Measurements from ENCODE around the gene RAP1GAP2.

Gene RAP1GAP2

GRCh38 chr17:2950846-2951245 lies 154.6 kb downstream of the RAP1GAP2 start:
- no peak for DNase-seq

DNA sequence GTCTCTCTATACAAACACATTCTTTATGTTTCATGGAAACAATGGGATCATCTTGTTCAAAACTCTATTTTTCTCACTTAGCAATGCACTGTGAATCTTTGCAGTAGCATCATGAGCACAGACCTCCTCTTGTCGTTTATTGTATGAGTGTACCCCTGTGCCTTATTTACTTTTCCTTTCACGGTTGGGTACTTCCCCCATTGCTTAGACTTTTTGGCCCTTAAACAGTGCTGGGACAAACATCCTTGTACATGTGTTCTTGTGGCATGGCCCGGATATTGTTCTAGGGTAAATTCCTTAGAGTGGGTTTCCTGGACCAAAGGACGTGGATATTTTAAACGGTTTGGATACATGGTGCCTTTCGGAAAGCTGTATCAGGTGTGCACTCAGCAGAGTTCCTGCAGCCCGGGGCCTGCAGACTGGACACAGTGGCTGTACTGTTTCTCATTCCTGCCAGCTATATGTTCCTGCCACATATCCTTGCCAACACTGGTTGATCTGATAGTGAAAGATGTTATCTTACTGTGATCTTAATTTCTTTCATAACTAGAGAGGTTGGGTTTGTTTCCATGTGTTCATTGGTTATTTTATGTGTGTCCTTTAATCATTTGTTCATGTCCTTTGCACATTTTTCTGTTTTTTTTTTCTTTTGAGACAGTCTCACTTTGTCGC lies 156.1 kb downstream of the RAP1GAP2 start:
- DNase-seq: no peak

DNA sequence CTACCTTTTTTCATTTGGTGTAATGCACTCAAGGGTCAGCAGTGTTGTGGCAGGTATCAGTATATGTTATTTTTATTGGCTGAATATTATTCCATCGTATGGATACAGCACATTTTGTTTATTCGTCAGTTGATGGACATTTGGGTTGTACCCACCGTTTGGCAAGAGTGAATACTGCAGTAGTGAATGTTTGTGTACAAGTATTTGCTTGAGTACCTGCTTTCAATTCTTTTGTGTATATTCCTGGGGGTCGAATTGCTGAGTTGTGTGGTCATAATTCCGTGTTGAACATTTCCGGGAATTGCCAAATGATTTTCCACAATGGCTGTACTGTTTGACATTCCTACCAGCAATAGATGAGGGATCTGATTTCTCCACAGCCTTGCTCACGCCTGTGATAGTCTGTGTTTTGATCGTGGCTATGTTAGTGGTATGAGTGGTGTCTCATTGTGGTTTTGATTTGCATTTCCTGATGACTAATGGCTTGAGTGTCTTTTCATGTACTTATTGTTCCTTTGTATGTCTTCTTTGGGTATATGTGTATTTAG lies 158.7 kb downstream of the RAP1GAP2 start:
- peak; percentile 93 for DNase-seq

DNA sequence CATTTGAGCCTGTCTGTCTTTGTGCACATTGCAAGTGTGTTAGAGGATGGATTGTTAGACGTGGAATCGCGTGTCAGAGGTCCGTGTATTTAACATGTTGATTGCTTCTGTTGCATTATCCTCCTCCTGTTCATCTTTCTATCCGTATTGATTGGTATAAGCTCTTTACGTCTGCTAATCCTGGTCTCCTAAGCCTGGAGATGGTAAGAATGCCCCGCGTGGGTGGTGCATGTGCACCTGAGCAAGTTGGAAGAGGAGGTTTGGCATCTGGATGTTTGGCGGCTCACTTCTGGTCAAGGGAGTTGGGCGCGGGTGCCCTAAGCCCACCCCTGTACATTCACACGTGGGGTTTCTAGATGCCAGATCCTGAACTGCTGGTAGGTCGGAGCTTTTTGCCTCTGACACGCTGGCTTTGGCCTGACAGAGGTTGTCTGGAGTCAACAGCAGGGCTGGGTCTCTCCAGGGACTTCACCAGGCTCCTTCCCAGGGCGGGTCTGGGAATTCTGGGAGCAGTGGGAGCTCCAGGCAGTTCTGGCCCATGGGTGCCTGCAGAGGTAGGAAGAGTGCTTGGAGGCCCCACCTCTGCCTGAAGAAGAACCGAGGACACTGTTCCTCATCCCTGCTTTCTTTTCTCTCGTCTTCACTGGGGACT lies 159.8 kb downstream of the RAP1GAP2 start:
- no peak for DNase-seq

DNA sequence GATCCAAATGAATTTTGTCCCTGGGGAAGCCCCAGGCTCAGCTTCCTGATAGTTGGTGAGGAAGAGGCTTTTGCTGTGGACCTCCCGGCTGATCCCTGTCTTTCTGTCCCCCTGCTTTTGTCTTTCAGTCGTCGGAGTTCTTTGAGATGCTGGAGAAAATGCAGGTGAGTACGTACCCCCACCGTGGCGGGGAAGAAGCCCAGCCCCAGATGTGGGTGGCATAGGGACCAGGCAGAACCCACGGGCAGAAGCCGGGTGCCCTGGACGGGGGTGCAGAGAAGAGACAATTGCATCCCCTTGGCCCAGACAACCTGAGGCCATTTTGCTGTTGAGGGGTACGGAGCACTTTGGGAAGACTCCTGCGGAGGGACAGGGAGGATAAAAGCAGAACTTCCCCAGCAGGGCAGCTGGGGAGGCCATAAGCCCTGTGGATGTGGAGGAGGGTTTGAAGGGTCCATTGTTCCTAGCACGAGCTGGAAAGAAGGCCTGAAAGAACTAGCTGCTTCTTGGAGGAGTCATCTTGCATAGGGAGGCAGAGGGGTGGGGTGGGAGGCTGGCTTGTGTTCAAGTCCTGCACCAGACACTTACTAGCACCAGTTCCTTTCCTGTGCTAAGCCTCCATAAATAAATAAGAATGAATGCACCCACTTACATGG lies 161.5 kb downstream of the RAP1GAP2 start:
- peak; percentile 56 for DNase-seq

DNA sequence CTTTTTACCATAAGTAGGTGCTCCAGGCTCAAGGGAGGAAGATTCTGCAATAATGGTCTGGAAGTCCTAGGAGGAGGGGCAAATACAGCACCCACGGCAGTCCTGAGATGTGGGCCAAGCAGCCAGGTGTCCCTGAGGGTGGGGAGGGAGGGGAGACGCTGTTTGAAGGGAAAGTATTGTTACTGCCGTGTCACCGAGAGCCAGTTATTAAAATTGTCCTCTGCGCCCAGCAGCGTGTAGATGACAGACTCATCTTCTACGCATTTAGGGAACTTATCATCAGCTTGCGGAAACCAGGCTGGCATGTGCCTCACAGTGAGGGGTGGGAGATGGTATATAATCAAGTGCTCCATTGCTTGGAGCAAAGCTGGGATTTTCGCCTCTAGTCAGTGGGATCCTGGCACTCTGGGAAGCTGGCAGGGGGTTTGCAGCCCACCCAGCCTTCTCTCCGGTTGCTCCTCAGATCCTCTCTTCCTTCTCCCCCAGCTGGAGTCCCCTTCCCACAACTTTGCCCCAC lies 162.5 kb downstream of the RAP1GAP2 start:
- DNase-seq: no peak

- no peak for DNase-seq
These were observed 163.3 kb downstream of the RAP1GAP2 start for GRCh38 chr17:2959371-2960130.

GRCh38 chr17:2961446-2961845 lies 165.2 kb downstream of the RAP1GAP2 start:
- DNase-seq: no peak

- DNase-seq: no peak
These were observed 166.0 kb downstream of the RAP1GAP2 start for GRCh38 chr17:2962236-2962635.

DNA sequence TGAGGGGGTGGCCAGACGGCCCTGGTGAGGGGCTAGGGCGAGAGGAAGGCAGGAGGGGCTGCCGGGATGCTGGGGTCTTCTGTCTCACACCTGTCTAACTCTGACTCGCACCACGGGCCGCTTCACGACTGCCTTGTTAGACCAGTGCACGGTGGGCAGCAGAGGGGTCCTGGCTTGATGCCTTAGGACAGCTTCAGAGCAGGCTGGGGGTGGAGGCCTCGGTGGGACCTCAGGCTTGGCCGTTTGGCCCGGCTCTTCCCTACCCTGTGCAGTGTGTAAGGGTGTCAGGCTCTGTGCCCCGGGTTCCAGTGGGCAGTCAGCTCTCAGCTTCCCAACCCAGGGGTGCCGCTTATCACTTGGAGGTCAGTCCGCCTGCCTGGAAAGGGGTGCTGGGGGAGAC lies 166.5 kb downstream of the RAP1GAP2 start:
- DNase-seq: no peak

- no peak for DNase-seq
These were observed 167.2 kb downstream of the RAP1GAP2 start for GRCh38 chr17:2963332-2964027.

DNA sequence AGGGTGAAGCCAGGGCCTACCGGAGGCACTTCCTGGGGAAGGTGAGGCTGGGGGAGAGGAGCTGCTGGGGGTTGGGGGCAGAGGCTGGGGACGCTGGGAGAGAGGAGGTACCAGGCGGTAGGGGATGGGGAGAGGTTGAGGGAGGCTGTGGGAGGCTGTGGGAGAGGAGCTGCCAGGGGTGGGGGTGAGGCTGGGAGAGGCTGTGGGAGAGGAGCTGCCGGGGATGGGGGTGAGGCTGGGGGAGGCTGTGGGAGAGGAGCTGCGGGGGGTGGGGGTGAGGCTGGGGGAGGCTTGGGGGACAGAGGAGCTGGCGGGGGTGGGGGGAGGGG lies 167.8 kb downstream of the RAP1GAP2 start:
- DNase-seq: no peak

DNA sequence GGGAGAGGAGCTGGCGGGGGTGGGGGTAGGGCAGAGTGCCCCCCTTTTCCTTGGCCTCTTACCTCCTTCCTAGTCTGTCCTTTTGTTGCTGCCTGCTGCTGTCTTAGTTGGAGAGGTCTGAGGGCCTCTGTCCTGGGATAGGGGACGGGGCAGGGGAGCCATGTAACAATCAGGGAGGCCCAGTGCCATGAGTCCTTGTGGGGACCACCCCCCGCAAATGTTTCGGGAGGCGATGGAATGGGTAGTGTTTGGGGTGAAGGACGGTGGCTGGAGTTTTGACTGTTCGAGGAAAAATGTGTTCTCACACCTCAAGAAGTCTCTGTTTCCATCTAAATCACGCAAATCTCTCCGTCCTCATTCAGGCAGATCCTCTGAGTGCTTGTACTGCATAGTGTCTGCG lies 168.1 kb downstream of the RAP1GAP2 start:
- DNase-seq: no peak

- DNase-seq: no peak
These were observed 168.6 kb downstream of the RAP1GAP2 start for GRCh38 chr17:2964831-2965230.

DNA sequence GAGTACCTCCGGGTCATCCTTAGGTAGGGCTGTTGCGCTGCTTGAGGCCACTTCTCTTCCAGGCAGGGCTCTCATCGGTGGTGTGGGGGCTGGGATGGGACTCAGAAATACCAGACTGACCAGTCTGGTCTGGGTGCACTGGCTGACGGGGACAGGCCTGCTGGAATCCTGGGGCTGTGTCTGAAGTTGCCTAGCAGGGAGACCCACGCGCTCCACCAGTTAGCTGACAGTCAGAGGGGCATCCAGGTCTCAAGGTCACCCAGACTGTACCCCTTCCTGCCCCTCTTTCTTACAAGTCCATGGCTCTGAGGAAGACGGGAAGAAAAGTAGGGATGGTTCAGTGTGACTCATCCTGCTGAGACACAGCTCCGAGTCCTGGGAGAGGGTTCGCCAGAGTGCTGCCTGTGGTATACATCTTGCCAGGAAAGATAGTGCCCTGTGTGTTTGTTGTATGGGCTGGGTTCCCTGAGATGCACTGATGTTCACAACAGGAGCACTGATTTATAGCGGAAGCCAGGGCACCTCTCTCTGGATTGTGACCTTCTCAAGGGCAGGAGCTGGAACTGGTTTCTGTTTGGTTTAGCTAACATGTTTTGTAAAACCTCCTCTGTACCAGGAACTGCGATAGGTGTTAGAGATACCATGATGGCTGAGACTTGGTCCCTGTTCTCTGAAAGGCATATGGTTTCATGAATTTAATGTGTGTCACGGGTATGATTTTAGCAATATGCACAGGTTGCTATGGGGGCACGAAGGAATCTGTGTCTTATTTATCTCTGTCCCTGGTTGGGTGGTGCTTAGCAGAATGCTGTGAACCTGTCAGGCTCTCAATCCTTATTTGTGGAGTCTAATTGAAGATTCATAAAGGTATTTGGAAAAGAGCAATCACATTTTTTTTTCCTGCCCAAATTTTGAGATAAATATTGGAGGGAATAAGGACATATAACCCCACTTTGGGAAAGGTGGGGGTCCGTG lies 169.7 kb downstream of the RAP1GAP2 start:
- peak; percentile 74 for DNase-seq

DNA sequence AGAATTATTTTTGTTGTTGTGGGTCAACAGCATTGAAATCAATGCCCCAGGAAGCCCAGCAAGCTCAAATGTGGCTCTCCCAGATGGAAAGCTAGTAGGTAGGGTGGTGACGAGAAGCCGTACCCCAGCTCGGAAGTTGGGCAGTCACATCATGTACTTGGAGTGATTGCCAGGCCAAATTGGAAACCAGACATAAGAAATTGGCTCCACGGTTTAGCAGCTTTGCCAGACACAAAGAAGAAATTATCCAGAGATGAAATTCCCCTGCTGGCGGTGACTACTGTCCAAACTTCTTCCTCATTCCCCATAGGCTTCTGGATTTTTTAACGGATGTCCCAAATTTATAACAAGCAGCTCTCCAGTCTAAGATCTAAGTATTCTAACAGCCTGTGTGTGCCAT lies 171.3 kb downstream of the RAP1GAP2 start:
- DNase-seq: no peak

DNA sequence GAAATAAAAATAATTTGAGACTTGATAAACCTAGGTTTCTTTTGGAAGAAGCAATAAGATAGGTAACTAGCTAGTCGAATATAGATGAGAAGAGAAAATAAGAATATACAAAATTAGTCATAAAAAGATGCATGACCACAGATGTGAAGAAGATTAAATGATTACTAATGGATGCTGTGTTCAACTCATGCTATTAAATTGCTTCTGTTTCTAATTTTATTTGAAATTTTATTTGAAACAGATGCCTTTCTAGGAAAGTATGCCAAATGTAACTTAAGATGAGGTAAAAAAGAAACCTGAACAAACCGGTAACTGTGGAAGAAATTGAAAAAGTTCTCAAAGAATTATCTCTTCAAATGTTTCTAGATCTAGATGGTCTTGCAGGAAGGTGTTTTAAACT lies 175.6 kb downstream of the RAP1GAP2 start:
- no peak for DNase-seq

DNA sequence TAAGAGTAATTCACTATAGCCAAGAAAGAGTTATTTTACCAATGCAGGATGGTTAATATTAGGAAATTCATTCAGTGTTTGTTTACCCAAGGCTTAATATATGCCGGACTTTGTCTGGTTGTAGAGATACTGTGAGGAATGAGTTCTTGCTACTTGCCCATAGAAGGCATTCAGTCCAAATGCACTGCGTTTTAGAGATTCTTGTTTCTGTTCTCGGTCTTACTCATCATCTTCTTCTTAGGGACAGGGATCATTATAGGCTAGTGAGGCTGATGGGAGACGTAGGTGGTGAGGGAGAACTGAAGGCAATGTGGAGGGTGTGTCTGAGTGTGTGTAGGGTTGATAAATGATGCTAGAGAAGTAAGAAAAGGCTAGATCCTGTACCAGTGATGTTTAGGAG lies 176.5 kb downstream of the RAP1GAP2 start:
- no peak for DNase-seq

DNA sequence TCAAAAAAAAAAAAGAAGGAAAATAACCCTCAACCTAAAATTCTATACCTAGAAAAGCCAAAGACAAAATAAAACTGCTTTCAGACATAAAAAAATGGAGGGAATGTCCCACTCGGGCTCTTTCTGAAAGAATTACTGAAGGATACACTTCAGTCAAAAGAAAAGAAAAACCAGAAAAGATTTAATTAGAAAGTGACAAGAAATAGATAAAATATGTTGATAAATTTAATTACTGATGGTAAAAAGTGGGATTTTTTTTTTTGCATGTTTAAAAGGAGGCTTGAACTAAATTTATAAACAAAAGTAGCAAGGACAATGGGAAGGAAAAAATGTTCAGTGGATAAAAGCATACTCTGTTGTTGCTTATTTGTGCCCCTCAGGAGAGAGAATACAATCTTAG lies 178.1 kb downstream of the RAP1GAP2 start:
- no peak for DNase-seq

DNA sequence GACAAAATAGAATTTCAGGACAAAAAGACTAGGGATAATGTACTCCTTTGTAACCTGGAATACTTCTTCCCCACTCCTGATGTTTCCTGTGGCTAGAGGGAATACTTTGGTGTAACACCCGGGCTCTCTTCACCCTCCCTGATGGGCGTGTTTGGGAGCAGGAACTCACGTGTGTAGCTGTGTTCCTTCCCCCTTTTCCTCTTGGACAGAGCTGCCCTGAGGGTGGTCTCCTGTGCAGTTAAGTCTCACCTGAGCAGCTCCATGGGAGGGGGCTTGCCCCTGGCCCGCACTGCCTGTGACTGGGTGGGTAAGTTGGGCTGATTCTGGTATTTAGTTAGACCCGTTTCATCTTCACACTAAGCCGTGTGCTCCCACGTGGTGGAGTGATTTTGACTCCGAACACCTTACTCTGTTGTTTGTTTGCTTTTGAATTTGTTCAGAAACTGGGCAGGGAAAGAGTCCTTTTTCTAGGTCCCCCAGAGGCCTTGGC lies 179.3 kb downstream of the RAP1GAP2 start:
- DNase-seq: no peak

- no peak for DNase-seq
These were observed 180.9 kb downstream of the RAP1GAP2 start for GRCh38 chr17:2977157-2977556.

All from NCI-H226 (cell line).